Measurements from ENCODE around the gene FAM222A. TPM values are rescaled to one million over a fixed set of nuclear protein-coding genes. Genes with fewer than 3 reads are reported as not detected.

Gene FAM222A
- total RNA-seq, 2 donors from 2014 or later = 0.68 to 2.9 TPM

- H3K9me3 ChIP-seq = peaks cover 16% of the 10 kb centered on the region
- H3K27me3 ChIP-seq (replicated peaks; ENCODE audit: insufficient read depth) = no peaks in the 10 kb centered on the region
- no peak overlapping the region for H3K27ac ChIP-seq
- no peak for TF ChIP-seq CTCF (IDR thresholded peaks at IDR 0.05)
- no peak overlapping the region for H3K4me3 ChIP-seq
- no peak for DNase-seq (ENCODE audit: low spot score)
- no peaks in the 10 kb centered on the region for H3K4me1 ChIP-seq (ENCODE audit: control insufficient read depth in 1 of 2, low read depth in 2 of 2)
- no peaks in the 10 kb centered on the region for H3K36me3 ChIP-seq
- no peak for ATAC-seq (ENCODE audit: insufficient number of reproducible peaks, low FRiP score, low read depth)
Measured at GRCh38 chr12:109757671-109758265, 44.1 kb downstream of the FAM222A start.

- Histone ChIP-seq H3K9me3 (peaks cover 22% of the 10 kb centered on the region), H3K27ac (no peak overlapping the region), H3K36me3 (no peaks in the 10 kb centered on the region), H3K27me3 (replicated peaks; ENCODE audit: insufficient read depth) (no peaks in the 10 kb centered on the region), H3K4me1 (ENCODE audit: control insufficient read depth in 1 of 2, low read depth in 2 of 2) (no peaks in the 10 kb centered on the region), H3K4me3 (no peak overlapping the region)
- DNase-seq (ENCODE audit: low spot score) = no peak
- TF ChIP-seq CTCF (IDR thresholded peaks at IDR 0.05) = no peak
- ATAC-seq (ENCODE audit: insufficient number of reproducible peaks, low FRiP score, low read depth) = no peak
Measured at GRCh38 chr12:109758426-109759420, 45.1 kb downstream of the FAM222A start.

GRCh38 chr12:109759595-109759994 is 46.0 kb downstream of the FAM222A start:
- no peak for TF ChIP-seq CTCF (IDR thresholded peaks at IDR 0.05)
- DNase-seq (ENCODE audit: low spot score) (no peak), ATAC-seq (ENCODE audit: insufficient number of reproducible peaks, low FRiP score, low read depth) (no peak)
- H3K9me3 ChIP-seq = peaks cover 22% of the 10 kb centered on the region
- no peaks in the 10 kb centered on the region for H3K27me3 ChIP-seq (replicated peaks; ENCODE audit: insufficient read depth)
- H3K4me3 ChIP-seq = no peak overlapping the region
- no peak overlapping the region for H3K27ac ChIP-seq
- no peaks in the 10 kb centered on the region for H3K4me1 ChIP-seq (ENCODE audit: control insufficient read depth in 1 of 2, low read depth in 2 of 2)
- no peaks in the 10 kb centered on the region for H3K36me3 ChIP-seq

- Histone ChIP-seq H3K4me3 (no peak overlapping the region), H3K27me3 (replicated peaks; ENCODE audit: insufficient read depth) (no peaks in the 10 kb centered on the region), H3K9me3 (peaks cover 22% of the 10 kb centered on the region), H3K36me3 (no peaks in the 10 kb centered on the region), H3K27ac (no peak overlapping the region), H3K4me1 (ENCODE audit: control insufficient read depth in 1 of 2, low read depth in 2 of 2) (no peaks in the 10 kb centered on the region)
- DNase-seq (ENCODE audit: low spot score) (no peak), ATAC-seq (ENCODE audit: insufficient number of reproducible peaks, low FRiP score, low read depth) (no peak)
- no peak for TF ChIP-seq CTCF (IDR thresholded peaks at IDR 0.05)
Measured at GRCh38 chr12:109760031-109760929, 46.7 kb downstream of the FAM222A start.

Data from thoracic aorta (tissue), 2 donors.